SJCRH30 (cell line): ENCODE measurements around the gene GNA12. TPM values are rescaled to one million over a fixed set of nuclear protein-coding genes. Genes with fewer than 3 reads are reported as not detected.

Source experiments
- DNase-seq, 2 experiments: peaks; one replicate each; pipeline ENCODE4 v3.0.0-alpha.2; 2015 to 2020
- H3K27ac ChIP-seq: fragments of 250-450 bp; sonication (Bioruptor Pico); 2 replicates; pipeline ENCODE4 v1.5.1; 2020; ENCODE audit warnings: mild to moderate bottlenecking, moderate library complexity
- H3K27me3 ChIP-seq: fragments of 250-450 bp; sonication (Bioruptor Pico); 2 replicates; pipeline ENCODE4 v1.5.1; 2020; ENCODE audit warnings: mild to moderate bottlenecking, moderate library complexity
- H3K36me3 ChIP-seq: fragments of 250-450 bp; sonication (Bioruptor Pico); 2 replicates; pipeline ENCODE4 v1.5.1; 2020; ENCODE audit warnings: mild to moderate bottlenecking, moderate library complexity
- H3K4me1 ChIP-seq: fragments of 250-450 bp; sonication (Bioruptor Pico); 2 replicates; pipeline ENCODE4 v1.5.1; 2020; ENCODE audit warnings: mild to moderate bottlenecking, moderate library complexity
- H3K4me3 ChIP-seq: fragments of 250-450 bp; sonication (Bioruptor Pico); 2 replicates; pipeline ENCODE4 v1.5.1; 2020; ENCODE audit warnings: mild to moderate bottlenecking, moderate library complexity
- H3K9me3 ChIP-seq: fragments of 250-450 bp; sonication (Bioruptor Pico); replicated peaks from 2 replicates; pipeline ENCODE4 v1.5.1; 2020; ENCODE audit warnings: mild to moderate bottlenecking, moderate library complexity
- total RNA-seq: library from RNA; depleted of rRNA; stranded (reverse); fragments of >200 nt; shearing (Covaris generic); gene quantifications from 2 replicates; pipeline ENCODE4 v1.2.3, GENCODE V29; 2014

Gene GNA12
- total RNA-seq, 1 experiment from 2014 or later: 19.3 TPM

GRCh38 chr7:2811476-2812113 lies 32.5 kb downstream of the GNA12 start:
- H3K27ac ChIP-seq: no peak overlapping the region
- no peaks in the 10 kb centered on the region for H3K9me3 ChIP-seq
- no peaks in the 10 kb centered on the region for H3K4me1 ChIP-seq
- DNase-seq: no peak
- H3K4me3 ChIP-seq: no peak overlapping the region
- no peaks in the 10 kb centered on the region for H3K36me3 ChIP-seq
- H3K27me3 ChIP-seq: no peaks in the 10 kb centered on the region

GRCh38 chr7:2810682-2811415 lies 33.3 kb downstream of the GNA12 start:
- H3K4me3 ChIP-seq: no peak overlapping the region
- no peak overlapping the region for H3K27ac ChIP-seq
- H3K27me3 ChIP-seq: no peaks in the 10 kb centered on the region
- H3K9me3 ChIP-seq: no peaks in the 10 kb centered on the region
- H3K4me1 ChIP-seq: no peaks in the 10 kb centered on the region
- no peaks in the 10 kb centered on the region for H3K36me3 ChIP-seq
- no peak for DNase-seq

- no peak for DNase-seq
- H3K4me1 ChIP-seq: no peaks in the 10 kb centered on the region
- no peak overlapping the region for H3K4me3 ChIP-seq
- no peak overlapping the region for H3K27ac ChIP-seq
- no peaks in the 10 kb centered on the region for H3K9me3 ChIP-seq
- H3K27me3 ChIP-seq: no peaks in the 10 kb centered on the region
- H3K36me3 ChIP-seq: no peaks in the 10 kb centered on the region
Observed at GRCh38 chr7:2809903-2810625, 34.0 kb downstream of the GNA12 start.

- H3K36me3 ChIP-seq: no peaks in the 10 kb centered on the region
- no peaks in the 10 kb centered on the region for H3K9me3 ChIP-seq
- no peaks in the 10 kb centered on the region for H3K4me1 ChIP-seq
- no peak overlapping the region for H3K4me3 ChIP-seq
- H3K27me3 ChIP-seq: no peaks in the 10 kb centered on the region
- no peak overlapping the region for H3K27ac ChIP-seq
- no peak for DNase-seq
Observed at GRCh38 chr7:2808891-2809665, 35.0 kb downstream of the GNA12 start.

- Histone ChIP-seq H3K4me1 (no peaks in the 10 kb centered on the region), H3K27ac (no peak overlapping the region), H3K9me3 (no peaks in the 10 kb centered on the region), H3K36me3 (no peaks in the 10 kb centered on the region), H3K4me3 (no peak overlapping the region), H3K27me3 (no peaks in the 10 kb centered on the region)
- DNase-seq: no peak
Observed at GRCh38 chr7:2807845-2808772, 36.0 kb downstream of the GNA12 start.

GRCh38 chr7:2807460-2807844 lies 36.7 kb downstream of the GNA12 start:
- no peak overlapping the region for H3K27ac ChIP-seq
- peaks cover 5% of the 10 kb centered on the region for H3K4me1 ChIP-seq
- no peak for DNase-seq
- no peak overlapping the region for H3K4me3 ChIP-seq
- H3K9me3 ChIP-seq: no peaks in the 10 kb centered on the region
- H3K36me3 ChIP-seq: no peaks in the 10 kb centered on the region
- no peaks in the 10 kb centered on the region for H3K27me3 ChIP-seq

GRCh38 chr7:2806571-2806970 lies 37.5 kb downstream of the GNA12 start:
- Histone ChIP-seq H3K4me3 (no peak overlapping the region), H3K27me3 (no peaks in the 10 kb centered on the region), H3K36me3 (no peaks in the 10 kb centered on the region), H3K9me3 (no peaks in the 10 kb centered on the region), H3K27ac (no peak overlapping the region), H3K4me1 (peaks cover 12% of the 10 kb centered on the region)
- DNase-seq: no peak

GRCh38 chr7:2805213-2805944 lies 38.7 kb downstream of the GNA12 start:
- Histone ChIP-seq H3K4me1 (peaks cover 13% of the 10 kb centered on the region), H3K36me3 (no peaks in the 10 kb centered on the region), H3K27ac (no peak overlapping the region), H3K27me3 (no peaks in the 10 kb centered on the region), H3K4me3 (no peak overlapping the region), H3K9me3 (no peaks in the 10 kb centered on the region)
- DNase-seq: no peak

GRCh38 chr7:2804227-2804763 lies 39.8 kb downstream of the GNA12 start:
- H3K9me3 ChIP-seq: no peaks in the 10 kb centered on the region
- H3K4me3 ChIP-seq: no peak overlapping the region
- DNase-seq: no peak
- no peaks in the 10 kb centered on the region for H3K27me3 ChIP-seq
- no peaks in the 10 kb centered on the region for H3K36me3 ChIP-seq
- H3K4me1 ChIP-seq: peaks cover 13% of the 10 kb centered on the region
- no peak overlapping the region for H3K27ac ChIP-seq

- Histone ChIP-seq H3K27me3 (no peaks in the 10 kb centered on the region), H3K4me3 (no peak overlapping the region), H3K27ac (no peak overlapping the region)
Observed at GRCh38 chr7:2803755-2804154, 40.4 kb downstream of the GNA12 start.

GRCh38 chr7:2803342-2803692 lies 40.8 kb downstream of the GNA12 start:
- Histone ChIP-seq H3K4me3 (no peak overlapping the region), H3K9me3 (no peaks in the 10 kb centered on the region), H3K36me3 (no peaks in the 10 kb centered on the region), H3K27me3 (no peaks in the 10 kb centered on the region), H3K27ac (no peak overlapping the region), H3K4me1 (peaks cover 13% of the 10 kb centered on the region)
- DNase-seq: no peak

More at GRCh38 chr7:2803755-2804154, 40.4 kb downstream of the GNA12 start:
- Histone ChIP-seq H3K36me3 (no peaks in the 10 kb centered on the region), H3K4me1 (peaks cover 13% of the 10 kb centered on the region), H3K9me3 (no peaks in the 10 kb centered on the region)
- no peak for DNase-seq

- H3K9me3 ChIP-seq: no peaks in the 10 kb centered on the region
- H3K27me3 ChIP-seq: no peaks in the 10 kb centered on the region
- DNase-seq: no peak
- H3K4me3 ChIP-seq: no peak overlapping the region
- no peaks in the 10 kb centered on the region for H3K36me3 ChIP-seq
- no peak overlapping the region for H3K27ac ChIP-seq
- H3K4me1 ChIP-seq: peaks cover 13% of the 10 kb centered on the region
Observed at GRCh38 chr7:2802504-2803341, 41.4 kb downstream of the GNA12 start.

- no peak for DNase-seq
Observed at GRCh38 chr7:2802101-2802500, 42.0 kb downstream of the GNA12 start.

More at GRCh38 chr7:2802101-2802500, 42.0 kb downstream of the GNA12 start:
- Histone ChIP-seq H3K27ac (no peak overlapping the region), H3K27me3 (no peaks in the 10 kb centered on the region), H3K36me3 (no peaks in the 10 kb centered on the region), H3K9me3 (no peaks in the 10 kb centered on the region), H3K4me3 (no peak overlapping the region), H3K4me1 (peaks cover 13% of the 10 kb centered on the region)
